ENCODE data around the gene EMID1. TPM values are rescaled to one million over a fixed set of nuclear protein-coding genes. Genes with fewer than 3 reads are reported as not detected.

EMID1 gene
- total RNA-seq, 2 experiments from 2014 or later = not detected

DNA sequence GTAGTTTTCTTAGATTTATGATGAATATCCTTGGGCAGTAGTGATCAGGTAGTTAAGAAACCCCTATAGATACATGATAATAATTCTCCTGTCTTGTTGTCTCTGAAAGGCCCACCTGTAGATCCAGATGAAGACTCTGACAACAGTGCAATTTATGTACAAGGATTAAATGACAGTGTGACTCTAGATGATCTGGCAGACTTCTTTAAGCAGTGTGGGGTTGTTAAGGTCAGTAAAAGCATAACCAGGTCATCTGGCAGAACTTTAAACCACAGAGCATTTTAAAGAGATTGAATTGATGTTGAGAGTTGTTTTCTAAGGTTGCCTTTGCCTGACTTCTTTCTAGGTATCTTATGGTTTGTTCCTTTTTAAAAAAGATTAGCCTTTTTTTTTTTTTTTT is 86.7 kb downstream of the EMID1 start:
- intact Hi-C loops (cut with DNase I, micrococcal nuclease) = no loop called here
- Mint-ChIP-seq H3K4me1 (ENCODE audit: low read depth) (peaks cover 20% of the 10 kb centered on the region), H3K9me3 (no peaks in the 10 kb centered on the region), H3K27me3 (no peaks in the 10 kb centered on the region), H3K36me3 (ENCODE audit: low read depth) (peaks cover 96% of the 10 kb centered on the region), H3K4me3 (no peak overlapping the region), H3K27ac (no peak overlapping the region)
- ChIA-PET CTCF (interaction anchor here (0.7 kb wide), 1 partner anchor 1426 kb away, joined by 3 read pairs; no protein-coding TSS in a partner anchor), POLR2A (no interaction called here)
- ATAC-seq (ENCODE audit: poor library complexity) (no peak), DNase-seq (no peak)
- Histone ChIP-seq H3K27ac (ENCODE audit: low read depth in 1 of 2, low read length in 2 of 2) (no peak overlapping the region), H3K27me3 (ENCODE audit: control insufficient read depth in 1 of 2, insufficient read depth in 2 of 2, low read length in 2 of 2) (no peaks in the 10 kb centered on the region), H3K36me3 (ENCODE audit: insufficient read depth, low read length) (peaks cover 98% of the 10 kb centered on the region), H3K9me3 (ENCODE audit: control insufficient read depth in 1 of 2, insufficient read depth in 1 of 2, low read length in 2 of 2) (no peaks in the 10 kb centered on the region), H3K4me3 (ENCODE audit: low read length) (no peak overlapping the region), H3K4me1 (ENCODE audit: insufficient read depth, low read length) (no peaks in the 10 kb centered on the region)
- TF ChIP-seq, protein P1, sequence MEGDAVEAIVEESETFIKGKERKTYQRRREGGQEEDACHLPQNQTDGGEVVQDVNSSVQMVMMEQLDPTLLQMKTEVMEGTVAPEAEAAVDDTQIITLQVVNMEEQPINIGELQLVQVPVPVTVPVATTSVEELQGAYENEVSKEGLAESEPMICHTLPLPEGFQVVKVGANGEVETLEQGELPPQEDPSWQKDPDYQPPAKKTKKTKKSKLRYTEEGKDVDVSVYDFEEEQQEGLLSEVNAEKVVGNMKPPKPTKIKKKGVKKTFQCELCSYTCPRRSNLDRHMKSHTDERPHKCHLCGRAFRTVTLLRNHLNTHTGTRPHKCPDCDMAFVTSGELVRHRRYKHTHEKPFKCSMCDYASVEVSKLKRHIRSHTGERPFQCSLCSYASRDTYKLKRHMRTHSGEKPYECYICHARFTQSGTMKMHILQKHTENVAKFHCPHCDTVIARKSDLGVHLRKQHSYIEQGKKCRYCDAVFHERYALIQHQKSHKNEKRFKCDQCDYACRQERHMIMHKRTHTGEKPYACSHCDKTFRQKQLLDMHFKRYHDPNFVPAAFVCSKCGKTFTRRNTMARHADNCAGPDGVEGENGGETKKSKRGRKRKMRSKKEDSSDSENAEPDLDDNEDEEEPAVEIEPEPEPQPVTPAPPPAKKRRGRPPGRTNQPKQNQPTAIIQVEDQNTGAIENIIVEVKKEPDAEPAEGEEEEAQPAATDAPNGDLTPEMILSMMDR (IDR thresholded peaks at IDR 0.05) = no peak

DNA sequence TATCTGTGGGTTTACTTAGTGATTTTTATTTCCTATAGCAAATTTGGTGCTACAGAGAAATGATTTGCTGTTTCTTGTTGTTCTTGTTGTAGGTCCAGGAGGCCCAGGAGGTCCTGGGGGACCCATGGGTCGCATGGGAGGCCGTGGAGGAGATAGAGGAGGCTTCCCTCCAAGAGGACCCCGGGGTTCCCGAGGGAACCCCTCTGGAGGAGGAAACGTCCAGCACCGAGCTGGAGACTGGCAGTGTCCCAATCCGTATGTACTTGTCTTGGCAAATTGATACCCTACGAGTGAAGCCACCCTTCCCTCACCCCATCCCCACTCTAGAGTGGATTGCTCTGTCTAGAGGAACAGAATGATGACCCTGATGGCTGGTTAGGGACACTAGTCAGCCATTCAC is 92.9 kb downstream of the EMID1 start:
- CTCF ChIA-PET = no interaction called here
- POLR2A ChIA-PET = no interaction called here
- Histone ChIP-seq H3K4me1 (ENCODE audit: insufficient read depth, low read length) (no peaks in the 10 kb centered on the region), H3K9me3 (ENCODE audit: control insufficient read depth in 1 of 2, insufficient read depth in 1 of 2, low read length in 2 of 2) (no peaks in the 10 kb centered on the region), H3K27ac (ENCODE audit: low read depth in 1 of 2, low read length in 2 of 2) (no peak overlapping the region), H3K27me3 (ENCODE audit: control insufficient read depth in 1 of 2, insufficient read depth in 2 of 2, low read length in 2 of 2) (no peaks in the 10 kb centered on the region), H3K4me3 (ENCODE audit: low read length) (no peak overlapping the region), H3K36me3 (ENCODE audit: insufficient read depth, low read length) (peaks cover 67% of the 10 kb centered on the region)
- Mint-ChIP-seq H3K27ac (no peak overlapping the region), H3K4me3 (no peak overlapping the region), H3K4me1 (ENCODE audit: low read depth) (no peaks in the 10 kb centered on the region), H3K27me3 (no peaks in the 10 kb centered on the region), H3K9me3 (no peaks in the 10 kb centered on the region), H3K36me3 (ENCODE audit: low read depth) (peaks cover 82% of the 10 kb centered on the region)
- ATAC-seq (ENCODE audit: poor library complexity) = no peak
- intact Hi-C loops (cut with DNase I, micrococcal nuclease) = no loop called here
- TF ChIP-seq, protein P1 (IDR thresholded peaks at IDR 0.05) = no peak
- DNase-seq = no peak

DNA sequence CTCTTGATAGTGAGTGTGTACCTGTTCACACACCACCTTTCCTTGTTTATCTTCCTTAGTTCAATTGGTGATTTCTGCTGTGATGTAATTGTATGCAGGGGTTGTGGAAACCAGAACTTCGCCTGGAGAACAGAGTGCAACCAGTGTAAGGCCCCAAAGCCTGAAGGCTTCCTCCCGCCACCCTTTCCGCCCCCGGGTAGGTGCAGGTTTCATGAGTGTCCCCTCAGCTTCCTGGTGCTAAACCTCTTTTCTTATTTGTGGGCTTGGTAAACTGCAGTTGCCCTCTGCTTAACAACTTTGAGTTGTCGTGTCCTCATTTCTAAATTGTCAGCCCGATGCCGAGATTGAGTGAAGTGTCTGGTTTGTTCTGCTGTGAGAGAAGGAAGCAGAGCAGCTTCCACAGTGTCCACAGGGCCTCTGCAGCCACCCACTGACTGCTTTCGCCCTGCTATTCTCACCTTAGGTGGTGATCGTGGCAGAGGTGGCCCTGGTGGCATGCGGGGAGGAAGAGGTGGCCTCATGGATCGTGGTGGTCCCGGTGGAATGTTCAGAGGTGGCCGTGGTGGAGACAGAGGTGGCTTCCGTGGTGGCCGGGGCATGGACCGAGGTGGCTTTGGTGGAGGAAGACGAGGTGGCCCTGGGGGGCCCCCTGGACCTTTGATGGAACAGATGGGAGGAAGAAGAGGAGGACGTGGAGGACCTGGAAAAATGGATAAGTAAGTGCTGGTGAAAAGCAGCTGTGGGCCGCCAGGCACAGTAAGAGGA is 93.6 kb downstream of the EMID1 start:
- TF ChIP-seq, protein P1 (IDR thresholded peaks at IDR 0.05) = no peak
- Histone ChIP-seq H3K4me3 (ENCODE audit: low read length) (no peak overlapping the region), H3K36me3 (ENCODE audit: insufficient read depth, low read length) (peaks cover 63% of the 10 kb centered on the region), H3K27ac (ENCODE audit: low read depth in 1 of 2, low read length in 2 of 2) (no peak overlapping the region), H3K4me1 (ENCODE audit: insufficient read depth, low read length) (no peaks in the 10 kb centered on the region), H3K27me3 (ENCODE audit: control insufficient read depth in 1 of 2, insufficient read depth in 2 of 2, low read length in 2 of 2) (no peaks in the 10 kb centered on the region), H3K9me3 (ENCODE audit: control insufficient read depth in 1 of 2, insufficient read depth in 1 of 2, low read length in 2 of 2) (no peaks in the 10 kb centered on the region)
- no peak for DNase-seq
- no peaks in the 10 kb centered on the region for H3K9me3 Mint-ChIP-seq
- ChIA-PET POLR2A (no interaction called here), CTCF (no interaction called here)
- no peak overlapping the region for H3K4me3 Mint-ChIP-seq
- no peaks in the 10 kb centered on the region for H3K27me3 Mint-ChIP-seq
- no peak for ATAC-seq (ENCODE audit: poor library complexity)
- H3K4me1 Mint-ChIP-seq (ENCODE audit: low read depth) = no peaks in the 10 kb centered on the region
- H3K36me3 Mint-ChIP-seq (ENCODE audit: low read depth) = peaks cover 76% of the 10 kb centered on the region
- H3K27ac Mint-ChIP-seq = no peak overlapping the region
- intact Hi-C loops (cut with DNase I, micrococcal nuclease) = no loop called here

Data from CD4-positive, alpha-beta T cell (primary cell).